COLO829 (cell line): ENCODE measurements around the gene SP8.

Experiments
- DNase-seq: peaks from one replicate; pipeline ENCODE4 v3.0.0; 2012; ENCODE audit warnings: low spot score

The SP8 gene

DNA sequence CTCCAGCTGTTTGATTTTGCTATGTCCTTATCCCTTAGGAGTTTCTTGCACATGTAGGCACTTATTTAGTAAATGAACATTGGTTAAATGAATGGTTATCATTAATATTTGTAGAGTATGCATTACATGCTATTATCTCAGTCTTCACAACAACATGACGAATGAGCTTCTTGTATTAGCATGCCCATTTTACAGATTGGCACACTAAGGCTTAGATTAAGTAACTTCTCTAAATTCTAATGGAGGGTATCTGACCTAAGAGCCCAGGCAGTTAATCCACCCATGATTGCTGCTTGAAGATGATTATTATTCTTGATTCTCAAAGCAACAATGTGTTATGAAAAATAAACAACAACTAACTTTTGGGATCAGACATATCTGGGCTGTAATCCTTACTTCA lies 32.7 kb downstream of the SP8 start:
- DNase-seq, result no peak

GRCh38 chr7:20749906-20750305 lies 36.8 kb downstream of the SP8 start:
- no peak for DNase-seq

DNA sequence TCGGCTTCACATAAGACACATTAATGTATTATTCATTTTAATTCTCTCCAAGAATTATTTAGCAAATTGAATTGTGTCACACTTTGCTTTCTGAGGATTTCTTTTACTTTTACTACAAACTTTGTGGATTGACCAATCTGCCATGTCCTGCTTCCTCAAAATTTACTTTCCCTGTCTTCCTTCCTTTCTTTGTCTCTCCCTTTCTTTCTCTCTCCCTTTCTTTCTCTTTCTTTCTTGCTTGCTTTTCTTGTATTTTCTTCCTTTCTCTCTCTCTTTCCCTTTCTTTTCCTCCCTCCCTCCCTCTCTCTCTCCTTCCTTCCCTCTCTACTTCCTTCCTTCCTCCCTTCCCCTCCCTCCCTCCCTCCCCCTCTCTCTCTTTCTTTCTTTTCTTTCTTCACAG lies 37.8 kb downstream of the SP8 start:
- DNase-seq, result no peak

- DNase-seq, result no peak
Measured at GRCh38 chr7:20747001-20747400, 39.7 kb downstream of the SP8 start.

GRCh38 chr7:20745702-20746101 lies 41.0 kb downstream of the SP8 start:
- DNase-seq, result no peak

DNA sequence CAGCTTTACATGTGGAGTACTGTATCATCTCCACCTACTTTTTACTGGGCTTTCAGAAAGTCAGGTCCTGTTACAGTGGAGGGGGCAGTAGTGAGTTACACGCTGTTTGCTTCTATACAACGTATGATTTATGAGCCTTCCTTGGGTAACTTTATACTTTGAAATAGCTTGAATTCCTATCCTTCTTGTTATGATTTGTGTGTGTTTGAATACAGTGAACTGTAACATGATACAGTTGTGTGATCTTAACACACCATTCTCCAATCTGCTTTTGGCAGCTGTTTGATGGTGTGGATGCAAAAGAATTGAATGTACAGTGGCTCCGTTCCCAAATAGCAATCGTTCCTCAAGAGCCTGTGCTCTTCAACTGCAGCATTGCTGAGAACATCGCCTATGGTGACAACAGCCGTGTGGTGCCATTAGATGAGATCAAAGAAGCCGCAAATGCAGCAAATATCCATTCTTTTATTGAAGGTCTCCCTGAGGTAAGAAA lies 41.7 kb downstream of the SP8 start:
- no peak for DNase-seq

- DNase-seq, result no peak
Measured at GRCh38 chr7:20742913-20743312, 43.8 kb downstream of the SP8 start.

DNA sequence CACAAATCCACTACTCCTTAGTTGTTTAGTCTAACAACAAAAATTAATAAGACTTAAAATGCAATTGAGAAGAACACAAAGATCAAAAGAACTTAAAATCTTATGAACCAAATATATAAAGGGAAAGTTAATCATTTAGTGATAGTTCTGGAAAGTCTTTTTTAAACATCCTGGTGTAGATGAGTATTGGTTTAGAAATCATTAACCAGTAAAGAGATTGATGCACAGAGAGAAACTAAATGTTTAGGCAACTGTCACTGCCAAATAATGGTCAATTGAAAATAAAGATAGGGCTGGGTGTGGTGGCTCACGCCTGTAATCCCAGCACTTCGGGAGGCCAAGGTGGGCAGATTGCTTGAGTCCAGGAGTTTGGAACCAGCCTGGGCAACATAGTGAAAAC lies 44.9 kb downstream of the SP8 start:
- DNase-seq, result no peak

DNA sequence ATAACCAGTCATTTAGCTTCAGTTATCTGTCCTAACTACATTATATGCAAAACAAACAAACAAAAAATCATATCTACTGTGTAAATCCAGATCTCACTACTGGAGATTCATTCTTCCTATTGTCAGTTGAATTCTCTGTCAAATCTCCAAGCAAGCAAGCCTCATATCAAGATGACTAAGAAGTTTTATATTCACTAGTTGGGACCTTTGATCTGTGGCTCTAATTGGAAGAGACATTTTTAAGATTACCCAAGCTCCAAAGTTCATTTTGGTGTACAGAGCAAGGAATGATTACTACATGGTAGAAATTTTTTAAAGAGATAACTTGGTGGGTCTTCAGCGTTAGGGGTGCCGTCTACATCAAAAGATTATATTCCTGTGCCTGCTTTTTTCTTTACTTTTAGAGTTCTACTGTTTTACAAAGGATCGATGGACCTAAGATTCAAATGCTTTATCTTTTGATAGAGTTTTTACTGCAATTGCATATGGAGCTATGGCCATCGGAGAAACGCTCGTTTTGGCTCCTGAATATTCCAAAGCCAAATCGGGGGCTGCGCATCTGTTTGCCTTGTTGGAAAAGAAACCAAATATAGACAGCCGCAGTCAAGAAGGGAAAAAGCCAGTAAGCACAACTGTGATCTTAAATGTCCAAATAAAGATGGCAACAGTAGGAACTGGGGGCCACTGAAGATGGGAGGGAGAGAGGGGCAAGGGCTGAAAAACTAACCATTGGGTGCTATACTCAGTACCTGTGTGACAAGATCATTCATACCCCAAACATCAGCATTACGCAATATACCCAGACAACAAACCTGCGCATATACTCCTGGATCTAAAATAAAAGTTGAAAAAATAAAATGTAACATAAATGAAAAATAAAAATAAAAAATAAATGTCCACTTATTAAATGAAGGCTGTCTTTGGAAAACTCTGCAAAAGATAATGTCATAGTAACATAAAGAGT lies 47.9 kb downstream of the SP8 start:
- DNase-seq, result no peak

DNA sequence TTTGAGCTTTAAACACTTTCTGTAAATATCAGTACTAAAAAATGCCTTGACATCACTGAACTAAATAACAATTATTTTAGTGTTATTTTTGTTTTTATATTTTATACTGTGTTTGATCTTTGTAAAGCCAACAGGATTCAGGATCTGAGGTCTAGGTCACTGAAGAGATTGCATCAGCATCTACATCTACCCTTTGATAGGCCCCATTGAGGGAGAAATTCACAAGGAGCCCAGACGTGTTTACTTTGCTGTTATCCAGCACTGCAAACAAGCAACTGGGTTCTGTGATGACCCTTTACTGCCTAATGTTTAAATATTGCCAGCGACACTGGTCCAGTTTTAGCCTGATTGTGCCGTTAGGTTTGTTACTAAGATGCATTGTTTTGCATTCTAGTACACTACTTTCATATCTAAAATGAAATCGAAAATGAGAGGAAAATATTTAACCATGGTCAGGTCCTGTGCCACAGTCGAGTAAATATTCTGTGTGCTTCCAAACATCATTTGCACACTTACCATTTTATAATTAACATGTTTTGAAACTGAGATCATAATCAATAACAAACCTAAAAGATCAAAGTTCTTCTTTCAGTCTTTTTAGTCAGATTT lies 48.7 kb downstream of the SP8 start:
- no peak for DNase-seq

DNA sequence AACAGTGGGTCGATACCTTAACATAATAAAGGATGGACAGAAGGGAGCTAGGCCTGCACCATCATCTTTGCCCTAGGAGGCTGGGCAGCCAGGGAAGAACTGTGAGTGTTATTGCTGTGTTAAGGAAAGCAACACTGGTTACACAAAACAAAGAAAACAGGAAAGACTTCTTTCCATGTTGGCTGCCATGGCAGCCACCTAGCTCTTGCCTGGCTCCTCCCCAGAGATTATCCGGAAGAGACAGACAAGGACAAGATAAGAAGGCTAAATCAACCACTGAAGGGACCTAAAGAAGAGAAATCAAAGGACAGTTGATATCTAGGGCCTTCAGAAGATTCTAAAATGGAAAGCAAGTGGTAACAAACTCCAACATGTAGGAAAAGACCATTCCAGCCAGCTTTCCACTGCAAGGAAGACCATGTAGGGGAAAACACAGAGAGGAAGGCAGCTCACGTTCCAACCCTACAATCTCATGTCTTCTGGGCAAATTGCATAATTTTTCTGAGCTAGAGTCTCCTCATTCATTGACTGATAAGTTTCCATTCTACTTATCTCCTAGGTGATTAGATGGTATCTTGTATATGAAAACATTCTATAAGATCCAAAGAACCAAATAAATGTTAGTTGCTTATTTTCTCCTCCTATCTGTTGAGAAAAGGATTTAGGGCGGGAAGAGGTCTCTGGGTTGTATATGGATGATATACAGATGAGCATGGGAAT lies 51.2 kb downstream of the SP8 start:
- no peak for DNase-seq
